ENCODE measurements around the gene RAB7A.

GRCh38 chr3:128848936-128849335 lies 123.0 kb downstream of the RAB7A start:
- TF ChIP-seq, protein P1, sequence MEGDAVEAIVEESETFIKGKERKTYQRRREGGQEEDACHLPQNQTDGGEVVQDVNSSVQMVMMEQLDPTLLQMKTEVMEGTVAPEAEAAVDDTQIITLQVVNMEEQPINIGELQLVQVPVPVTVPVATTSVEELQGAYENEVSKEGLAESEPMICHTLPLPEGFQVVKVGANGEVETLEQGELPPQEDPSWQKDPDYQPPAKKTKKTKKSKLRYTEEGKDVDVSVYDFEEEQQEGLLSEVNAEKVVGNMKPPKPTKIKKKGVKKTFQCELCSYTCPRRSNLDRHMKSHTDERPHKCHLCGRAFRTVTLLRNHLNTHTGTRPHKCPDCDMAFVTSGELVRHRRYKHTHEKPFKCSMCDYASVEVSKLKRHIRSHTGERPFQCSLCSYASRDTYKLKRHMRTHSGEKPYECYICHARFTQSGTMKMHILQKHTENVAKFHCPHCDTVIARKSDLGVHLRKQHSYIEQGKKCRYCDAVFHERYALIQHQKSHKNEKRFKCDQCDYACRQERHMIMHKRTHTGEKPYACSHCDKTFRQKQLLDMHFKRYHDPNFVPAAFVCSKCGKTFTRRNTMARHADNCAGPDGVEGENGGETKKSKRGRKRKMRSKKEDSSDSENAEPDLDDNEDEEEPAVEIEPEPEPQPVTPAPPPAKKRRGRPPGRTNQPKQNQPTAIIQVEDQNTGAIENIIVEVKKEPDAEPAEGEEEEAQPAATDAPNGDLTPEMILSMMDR (IDR thresholded peaks at IDR 0.05; ENCODE audit: poor library complexity, severe bottlenecking), result no peak
- TF ChIP-seq EP300 (conservative IDR thresholded peaks at IDR 0.05; ENCODE audit: poor library complexity, severe bottlenecking), result no peak
- no peak for TF ChIP-seq POLR2AphosphoS5 (IDR thresholded peaks at IDR 0.05)

Measured in neural cell (in vitro differentiated cells).